Vagina (tissue), 2 donors: ENCODE measurements around the gene NPPC. TPM values are rescaled to one million over a fixed set of nuclear protein-coding genes. Genes with fewer than 3 reads are reported as not detected.

ENCODE experiments used
- DNase-seq, 2 donors: peaks; one replicate each; pipeline ENCODE4 v3.0.0-alpha.2; 2017; ENCODE audit errors: extremely low spot score in 2 of 2
- H3K27ac ChIP-seq: fragments of 200-600 bp; sonication (generic); one replicate; pipeline ENCODE4 v1.5.1; 2019
- H3K27me3 ChIP-seq: fragments of 200-600 bp; sonication (generic); one replicate; pipeline ENCODE4 v1.5.1; 2019
- H3K36me3 ChIP-seq, 2 donors: fragments of 200-600 bp; sonication (generic); one replicate each; pipeline ENCODE4 v1.5.1; 2017 to 2019
- H3K4me1 ChIP-seq: fragments of 200-600 bp; sonication (generic); one replicate; pipeline ENCODE4 v1.5.1; 2019
- H3K4me3 ChIP-seq, 2 donors: fragments of 200-600 bp; sonication (generic); 1 replicate in 1 of 2; 2 replicates in 1 of 2; pipeline ENCODE4 v1.5.1; 2016 to 2019
- H3K9me3 ChIP-seq: fragments of 200-600 bp; sonication (generic); one replicate; pipeline ENCODE4 v1.5.1; 2019
- CTCF ChIP-seq, 3 experiments: fragments of 450-650 bp in 2 of 3; fragments of 200-600 bp in 1 of 3; sonication (generic) in 1 of 3; IDR thresholded peaks; one replicate each; pipeline ENCODE4 v1.5.1; 2017 to 2019; ENCODE audit warnings: antibody characterized with exemption in 3 of 3, mild to moderate bottlenecking in 2 of 3, moderate library complexity in 2 of 3
- POLR2A ChIP-seq, 2 donors: fragments of 450-650 bp; IDR thresholded peaks; one replicate each; pipeline ENCODE4 v1.6.1; 2017; ENCODE audit warnings: antibody characterized with exemption in 2 of 2, mild to moderate bottlenecking in 2 of 2, moderate library complexity in 2 of 2
- POLR2AphosphoS5 ChIP-seq, 2 donors: sonication (generic); formaldehyde crosslinking; IDR thresholded peaks; one replicate each; pipeline ENCODE4 v1.9.0; 2017; ENCODE audit warnings: antibody characterized with exemption in 2 of 2, mild to moderate bottlenecking in 2 of 2, low read depth in 1 of 2; ENCODE audit not compliant: insufficient read depth in 1 of 2
- intact Hi-C: fragments of 100-400 bp; cut with DNase I; formaldehyde crosslinking; loops from one replicate; pipeline ENCODE4 v1.15.1; 2023
- total RNA-seq: library from RNA; depleted of rRNA; stranded (reverse); fragments of >200 nt; gene quantifications from one replicate; pipeline ENCODE4 v1.2.3, GENCODE V29; 2016

NPPC gene
- total RNA-seq, 1 donor from 2014 or later, result 16.0 TPM

DNA sequence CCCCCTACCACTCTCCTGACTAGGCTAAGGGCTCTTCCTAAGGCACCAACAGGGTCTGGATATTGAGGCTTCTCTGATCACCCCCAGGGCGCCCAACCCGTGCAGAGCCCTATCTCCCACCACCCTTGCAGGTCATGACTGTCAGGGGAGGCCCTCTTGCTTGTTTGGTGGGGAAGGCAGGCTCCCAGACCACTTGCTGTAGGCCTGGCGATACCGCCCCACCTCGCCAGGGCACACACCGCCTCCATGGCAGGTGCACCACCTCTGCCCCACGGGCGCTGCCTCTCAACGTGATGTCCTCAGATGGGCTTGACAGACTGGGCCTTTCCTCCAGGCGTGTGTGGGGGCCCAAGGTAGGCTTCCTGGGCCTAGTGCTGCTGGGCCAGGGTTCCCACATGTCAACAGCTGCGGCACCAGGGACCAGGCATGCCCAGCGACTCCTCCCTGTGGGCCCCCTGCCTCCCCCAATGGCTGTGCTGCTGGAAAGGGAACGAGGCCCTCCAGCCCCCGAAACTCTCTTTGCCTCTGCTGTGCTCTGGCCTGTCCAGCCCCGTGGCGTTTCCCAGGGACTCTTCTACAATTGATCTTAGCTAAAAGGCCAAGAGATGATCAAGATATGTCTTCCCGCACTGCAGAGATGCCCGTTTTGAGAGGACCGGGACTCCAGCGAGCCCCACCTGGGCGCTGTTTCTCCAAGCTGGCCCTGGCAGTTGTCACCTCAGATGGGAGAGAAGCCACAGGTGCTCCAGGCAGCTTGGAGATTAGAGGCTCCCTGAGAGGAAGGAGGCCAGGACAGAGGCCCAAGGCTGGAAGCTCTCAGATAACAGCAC lies 7.5 kb downstream of the NPPC start:
- intact Hi-C loops, result no loop called here
- Histone ChIP-seq H3K4me3 (no peak overlapping the region), H3K9me3 (no peaks in the 10 kb centered on the region), H3K4me1 (peaks cover 5% of the 10 kb centered on the region), H3K36me3 (no peaks in the 10 kb centered on the region), H3K27me3 (no peaks in the 10 kb centered on the region), H3K27ac (no peak overlapping the region)
- no peak for TF ChIP-seq CTCF (IDR thresholded peaks at IDR 0.05)
- no peak for TF ChIP-seq POLR2A (IDR thresholded peaks at IDR 0.05)
- TF ChIP-seq POLR2AphosphoS5 (IDR thresholded peaks at IDR 0.05; ENCODE audit: insufficient read depth in 1 of 2, low read depth in 1 of 2), result no peak
- no peak for DNase-seq

DNA sequence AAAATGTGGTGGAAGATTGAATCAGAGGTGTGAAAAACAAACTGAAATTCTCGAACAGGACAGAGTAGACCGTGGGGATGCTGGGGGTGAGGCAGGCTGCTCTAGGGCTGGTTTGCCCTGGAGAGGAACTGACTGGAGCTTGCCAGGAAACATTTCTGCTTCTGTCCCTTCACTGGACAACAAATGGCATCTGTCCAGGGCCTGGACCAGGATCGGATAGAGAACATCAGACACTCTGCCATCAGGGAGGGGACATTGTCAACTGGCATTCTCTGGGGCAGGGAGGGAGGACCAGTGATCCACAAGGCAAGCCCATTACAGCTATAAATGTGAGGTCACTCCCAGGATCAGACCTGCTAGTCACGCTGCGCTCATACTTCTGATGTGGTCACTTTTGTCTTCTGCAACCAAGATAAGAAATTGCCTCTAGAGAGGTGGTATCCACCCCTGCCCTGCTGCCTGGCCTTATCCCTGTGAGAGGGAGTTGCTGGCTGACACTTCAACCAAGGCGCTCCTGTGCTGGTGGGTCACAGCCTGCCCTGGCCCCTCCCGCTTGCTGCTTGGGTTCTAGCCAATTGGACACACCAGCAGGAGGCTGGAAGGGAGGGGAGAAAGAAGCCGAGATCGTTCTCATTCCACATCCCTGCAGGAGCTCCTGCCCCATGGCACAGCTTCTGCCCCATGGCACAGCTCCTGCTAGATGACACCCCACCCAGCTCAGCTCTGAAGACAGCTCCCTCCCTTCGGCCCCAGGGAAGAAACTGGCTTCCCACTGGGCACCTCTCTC lies 8.7 kb downstream of the NPPC start:
- intact Hi-C loops, result no loop called here
- Histone ChIP-seq H3K9me3 (no peaks in the 10 kb centered on the region), H3K27me3 (no peaks in the 10 kb centered on the region)

DNA sequence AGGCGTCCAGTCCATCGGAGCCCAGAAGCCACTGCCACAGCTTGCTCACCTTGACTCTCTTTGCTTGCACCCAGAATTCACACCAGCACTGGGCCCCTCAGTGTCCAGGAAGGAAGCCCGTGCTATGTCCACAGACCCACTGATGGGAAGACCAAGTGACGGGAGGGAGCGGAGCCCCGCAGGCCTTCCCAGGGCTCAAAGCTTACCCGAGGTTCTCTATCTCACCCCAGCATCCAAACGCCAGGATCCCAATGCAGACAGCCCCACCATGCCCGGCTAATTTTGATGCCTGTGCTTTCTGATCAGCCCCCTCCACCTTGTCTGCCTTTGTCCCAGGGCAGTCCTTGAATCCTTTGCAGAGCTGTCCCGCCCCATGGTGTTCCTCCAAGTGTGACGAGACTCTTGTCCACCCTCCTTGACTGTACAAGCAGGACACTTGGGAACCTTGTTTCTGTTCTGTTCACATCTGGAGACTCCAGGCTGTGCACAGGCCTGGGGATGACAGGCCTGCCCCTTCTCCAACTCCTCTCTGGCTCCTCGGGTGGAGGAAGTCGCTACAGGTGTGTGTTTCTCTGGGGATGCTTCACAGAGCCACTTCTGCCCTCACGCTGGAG lies 12.0 kb downstream of the NPPC start:
- no peak for DNase-seq
- no peak for TF ChIP-seq CTCF (IDR thresholded peaks at IDR 0.05)
- no peak for TF ChIP-seq POLR2AphosphoS5 (IDR thresholded peaks at IDR 0.05; ENCODE audit: insufficient read depth in 1 of 2, low read depth in 1 of 2)
- no peak for TF ChIP-seq POLR2A (IDR thresholded peaks at IDR 0.05)

More for the DNA sequence above, 8.7 kb downstream of the NPPC start:
- DNase-seq, result no peak
- H3K27ac ChIP-seq, result no peak overlapping the region
- H3K4me1 ChIP-seq, result peaks cover 5% of the 10 kb centered on the region
- H3K36me3 ChIP-seq, result no peaks in the 10 kb centered on the region
- H3K4me3 ChIP-seq, result no peak overlapping the region
- TF ChIP-seq CTCF (IDR thresholded peaks at IDR 0.05) (no peak), POLR2AphosphoS5 (IDR thresholded peaks at IDR 0.05; ENCODE audit: insufficient read depth in 1 of 2, low read depth in 1 of 2) (no peak), POLR2A (IDR thresholded peaks at IDR 0.05) (no peak)

GRCh38 chr2:231911381-231911780 lies 14.8 kb downstream of the NPPC start:
- Histone ChIP-seq H3K27ac (no peak overlapping the region), H3K4me3 (no peak overlapping the region), H3K36me3 (no peaks in the 10 kb centered on the region), H3K9me3 (no peaks in the 10 kb centered on the region), H3K27me3 (no peaks in the 10 kb centered on the region), H3K4me1 (no peaks in the 10 kb centered on the region)
- TF ChIP-seq POLR2AphosphoS5 (IDR thresholded peaks at IDR 0.05; ENCODE audit: insufficient read depth in 1 of 2, low read depth in 1 of 2) (no peak), CTCF (IDR thresholded peaks at IDR 0.05) (no peak), POLR2A (IDR thresholded peaks at IDR 0.05) (no peak)
- intact Hi-C loops, result no loop called here
- no peak for DNase-seq

More for the DNA sequence above, 12.0 kb downstream of the NPPC start:
- H3K4me3 ChIP-seq, result no peak overlapping the region
- H3K4me1 ChIP-seq, result peaks cover 5% of the 10 kb centered on the region
- H3K27ac ChIP-seq, result no peak overlapping the region
- no peaks in the 10 kb centered on the region for H3K9me3 ChIP-seq
- no peaks in the 10 kb centered on the region for H3K36me3 ChIP-seq
- intact Hi-C loops, result no loop called here
- H3K27me3 ChIP-seq, result no peaks in the 10 kb centered on the region
